HS-27A (cell line): ENCODE measurements around the gene PDCD11.
"Not testable (repeated sequence)": the region's sequence is repeated elsewhere in the genome, so short reads cannot be mapped to it uniquely, and the experiment has no call there.

ENCODE experiments used
- DNase-seq: peaks from one replicate; pipeline ENCODE4 v3.0.0-alpha.2; 2012; ENCODE audit warnings: low read depth, missing footprints

PDCD11 gene

DNA sequence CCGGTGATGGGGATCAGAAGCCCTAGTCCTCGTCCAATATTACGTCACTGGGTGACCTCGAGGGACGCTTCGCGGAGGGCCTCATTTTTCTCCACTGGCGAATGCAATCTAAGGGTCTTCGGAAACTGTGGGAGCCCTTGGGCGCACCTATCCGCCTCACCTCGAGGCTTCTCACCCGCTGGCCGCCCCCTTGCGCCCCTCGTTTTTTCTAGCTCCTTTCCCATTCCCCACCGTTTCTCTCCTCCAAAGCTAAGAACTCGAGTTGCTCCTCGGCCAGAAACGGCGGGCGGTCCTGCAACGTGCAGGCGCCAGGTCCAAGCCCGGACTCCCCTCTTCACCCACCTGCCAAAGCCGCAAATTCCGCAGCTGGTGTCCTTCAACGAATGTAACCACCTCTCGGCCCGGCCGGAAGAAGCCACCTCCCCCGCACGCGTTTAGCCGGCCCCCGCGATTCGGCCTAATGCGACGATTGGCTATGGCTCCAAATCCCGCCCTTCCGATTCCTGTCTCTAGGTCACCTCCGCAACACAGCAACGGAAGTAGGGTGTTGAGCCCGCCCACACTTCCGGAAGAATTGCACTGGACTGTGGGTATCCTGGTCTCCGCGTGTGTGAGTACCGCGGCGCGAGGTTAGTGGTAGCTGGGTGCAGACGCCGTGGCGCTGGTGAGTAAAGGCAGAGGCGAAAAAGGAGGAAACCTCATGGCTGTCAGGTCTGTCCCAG, at the start of gene PDCD11, which contains the start of gene ATP5MK:
PDCD11 (plus strand) TSS at position 560 of the 722 bp plus-strand sequence. CDS start 1,801 bp downstream, outside the sequence.
ATP5MK (minus strand) TSS at position 409 of the 722 bp plus-strand sequence. CDS start 4,018 bp downstream, outside the sequence.
- peak; percentile 83 for DNase-seq

DNA sequence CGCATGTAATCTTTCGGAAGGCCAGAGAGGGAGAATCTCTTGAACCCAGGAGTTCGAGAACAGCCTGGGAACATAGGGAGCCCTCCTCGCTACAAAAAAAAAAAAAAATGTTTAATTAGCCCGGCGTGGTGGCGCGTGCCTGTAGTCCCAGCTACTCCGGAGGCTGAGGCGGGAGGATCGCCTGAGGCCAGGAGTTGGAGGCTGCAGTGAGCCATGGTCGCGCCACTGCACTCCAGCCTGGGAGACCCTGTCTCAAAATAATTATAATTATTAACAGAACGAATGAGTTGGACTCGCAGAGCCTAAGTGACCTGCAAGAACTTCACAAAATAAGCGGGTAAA, 46.3 kb upstream of the PDCD11 start:
- DNase-seq: no peak

DNA sequence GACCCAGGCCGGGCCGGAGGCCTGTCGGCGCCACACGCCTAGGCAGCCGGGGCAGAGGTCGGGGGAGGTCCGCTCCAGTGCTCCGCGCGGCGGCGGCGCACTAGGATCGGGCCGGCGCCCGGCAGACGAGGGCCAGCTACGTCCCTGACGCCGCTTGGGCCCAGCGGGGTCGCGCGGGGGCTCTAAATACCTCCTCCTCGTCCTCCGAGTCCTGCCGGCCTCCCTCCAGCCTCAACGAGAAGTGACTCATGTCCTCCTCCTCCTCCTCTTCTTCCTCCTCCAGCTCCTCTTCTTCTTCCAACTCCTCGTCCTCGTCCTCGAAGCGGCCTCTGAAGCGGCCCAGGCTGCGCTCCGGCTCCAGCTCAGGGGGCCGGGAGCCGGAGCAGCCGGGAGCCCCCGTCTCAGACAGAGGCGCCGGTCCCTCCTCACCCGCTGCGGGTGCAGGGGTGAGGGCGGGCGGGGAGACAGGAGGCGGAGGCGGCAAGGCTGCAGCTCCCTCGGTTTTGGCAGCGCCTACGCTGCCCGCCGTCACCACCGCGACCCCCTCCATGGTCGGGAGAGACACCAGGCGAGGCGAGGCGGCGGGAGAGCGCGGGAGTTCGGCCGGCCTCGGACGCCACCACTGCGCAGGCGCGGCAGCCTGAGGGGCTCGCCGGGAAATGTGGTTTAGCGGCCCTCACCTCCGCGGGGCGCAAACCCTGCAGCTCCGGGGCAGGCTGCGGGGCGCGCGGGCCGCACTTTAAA, 45.7 kb upstream of the PDCD11 start, which contains the start of gene PCGF6:
PCGF6 (minus strand) TSS at position 624 of the 744 bp plus-strand sequence; CDS start at position 550, 74 bp downstream.
- no peak for DNase-seq

DNA sequence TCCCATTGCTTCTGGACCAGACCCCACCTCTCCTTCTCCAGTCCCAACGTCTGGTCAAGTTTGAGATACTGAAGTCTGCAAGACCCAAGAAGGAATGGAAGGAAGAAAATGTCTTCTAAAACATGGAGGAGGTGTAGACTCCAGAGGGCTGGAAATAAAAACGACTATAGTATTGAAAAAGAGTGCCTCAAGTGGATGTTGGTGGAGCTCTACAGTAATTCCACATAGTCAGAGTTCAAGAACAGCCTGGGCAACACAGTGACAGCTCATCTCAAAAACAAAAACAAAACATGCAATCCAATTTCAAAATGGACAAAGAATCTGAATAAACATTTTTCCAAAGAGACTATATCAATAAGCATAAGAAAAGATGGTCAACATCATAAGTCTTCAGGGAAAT, 43.1 kb upstream of the PDCD11 start:
- DNase-seq: no peak

DNA sequence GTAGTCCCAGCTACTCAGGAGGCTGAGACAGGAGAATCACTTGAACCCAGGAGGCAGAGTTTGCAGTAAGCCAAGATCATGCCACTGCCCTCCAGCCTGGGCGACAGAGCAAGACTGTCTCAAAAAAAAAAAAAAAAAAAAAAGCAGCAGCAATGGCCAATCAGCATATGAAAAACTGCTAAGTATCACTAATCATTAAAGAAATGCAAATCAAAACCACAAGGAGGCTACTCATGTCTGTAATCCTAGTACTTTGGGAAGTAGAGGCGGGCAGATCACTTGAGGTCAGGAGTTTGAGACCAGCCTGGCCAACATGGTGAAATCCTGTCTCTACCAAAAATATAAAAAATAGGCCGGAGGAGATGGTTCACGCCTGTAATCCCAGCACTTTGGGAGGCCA, 41.9 kb upstream of the PDCD11 start:
- not testable (repeated sequence) for DNase-seq

DNA sequence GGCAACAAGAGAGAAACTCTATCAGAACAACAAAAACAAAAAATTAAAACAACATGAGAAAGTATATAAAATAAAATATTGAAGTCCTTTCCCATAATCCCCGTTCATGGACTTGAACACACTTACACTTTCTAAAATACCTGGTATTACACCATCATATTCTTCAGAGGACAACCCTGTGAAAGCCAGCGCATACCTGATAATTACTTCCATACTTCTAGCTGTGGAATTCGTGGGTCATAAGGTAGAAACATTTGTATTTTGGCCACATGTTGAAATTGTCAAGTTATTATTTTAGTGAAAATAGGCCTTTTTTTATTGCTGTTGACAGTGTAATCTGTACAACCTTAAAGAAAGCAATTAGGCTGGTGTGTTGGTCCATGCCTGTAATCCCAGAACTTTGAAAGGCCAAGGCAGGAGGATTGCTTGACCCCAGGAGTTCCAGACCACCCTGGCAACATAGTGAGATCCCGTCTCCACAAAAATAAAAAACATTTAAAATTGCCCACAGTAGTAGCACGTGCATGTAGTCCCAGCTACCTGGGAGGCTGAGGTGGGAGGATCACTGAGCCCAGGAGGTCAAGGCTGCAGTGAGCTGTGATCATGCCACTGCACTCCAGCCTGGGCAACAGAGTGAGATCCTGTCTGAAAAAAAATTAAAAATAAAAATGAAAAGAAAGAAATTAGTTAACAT, 40.4 kb upstream of the PDCD11 start:
- DNase-seq: no peak

DNA sequence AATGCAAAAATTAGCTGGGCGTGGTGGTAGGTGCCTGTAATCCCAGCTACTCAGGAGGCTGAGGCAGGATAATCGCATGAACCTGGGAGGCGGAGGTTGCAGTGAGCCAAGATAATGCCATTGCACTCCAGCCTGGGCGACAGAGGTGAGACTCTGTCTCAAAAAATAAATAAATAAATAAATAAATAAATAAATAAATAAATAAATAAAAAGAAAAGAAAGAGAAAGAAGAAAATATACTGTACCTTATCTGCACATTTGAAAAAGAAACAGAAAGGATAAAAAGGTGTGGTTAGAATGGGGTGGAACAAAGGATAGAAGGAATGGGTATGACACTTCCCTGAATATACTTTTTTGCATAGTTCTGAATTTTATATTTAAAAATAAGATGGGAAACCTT, 36.9 kb upstream of the PDCD11 start:
- DNase-seq: not testable (repeated sequence)

DNA sequence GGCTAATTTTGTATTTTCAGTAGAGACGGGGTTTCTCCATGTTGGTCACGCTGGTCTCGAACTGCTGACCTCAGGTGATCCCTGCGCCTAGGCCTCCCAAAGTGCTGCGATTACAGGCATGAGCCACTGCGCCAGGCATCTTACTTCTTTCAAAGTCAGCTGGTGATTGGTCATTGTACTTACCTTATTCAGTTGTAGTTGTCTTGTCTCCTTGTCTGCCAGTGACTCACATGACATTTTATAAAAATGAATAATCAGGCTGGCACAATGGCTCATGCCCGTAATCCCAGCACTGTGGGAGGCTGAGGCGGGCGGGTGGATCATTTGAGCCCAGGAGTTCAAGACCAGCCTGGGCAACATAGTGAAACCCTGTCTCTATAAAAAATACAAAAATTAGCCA, 35.6 kb upstream of the PDCD11 start:
- DNase-seq: peak; percentile 0

GRCh38 chr10:103367379-103367781, 29.0 kb upstream of the PDCD11 start:
- DNase-seq: no peak

GRCh38 chr10:103367782-103368518, 28.5 kb upstream of the PDCD11 start, which contains the start of gene TAF5:
TAF5 (plus strand) TSS chr10:103367976; CDS start chr10:103367990, 14 bp downstream.
- DNase-seq: peak; percentile 67

DNA sequence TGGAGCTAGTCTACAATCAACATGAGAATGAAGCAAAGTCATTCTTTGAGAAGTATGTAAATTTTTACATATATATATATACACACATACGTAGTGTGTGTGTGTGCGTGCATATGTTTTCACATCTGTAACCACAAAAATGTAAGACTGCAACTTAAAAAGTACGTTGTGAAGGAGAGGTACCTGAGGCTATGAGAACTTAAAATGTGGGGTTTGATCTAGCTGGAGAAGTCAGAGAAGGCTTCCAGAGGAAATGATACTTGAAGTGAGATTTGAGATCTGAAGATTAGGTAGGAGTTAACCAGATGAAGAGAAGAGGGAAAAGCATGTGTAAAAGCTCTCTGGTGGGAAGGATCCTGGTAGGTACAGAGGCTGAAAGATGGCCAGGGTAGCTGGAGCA, 22.9 kb upstream of the PDCD11 start:
- DNase-seq: no peak

- DNase-seq: no peak
Observed at GRCh38 chr10:103374263-103374662, 22.2 kb upstream of the PDCD11 start.

DNA sequence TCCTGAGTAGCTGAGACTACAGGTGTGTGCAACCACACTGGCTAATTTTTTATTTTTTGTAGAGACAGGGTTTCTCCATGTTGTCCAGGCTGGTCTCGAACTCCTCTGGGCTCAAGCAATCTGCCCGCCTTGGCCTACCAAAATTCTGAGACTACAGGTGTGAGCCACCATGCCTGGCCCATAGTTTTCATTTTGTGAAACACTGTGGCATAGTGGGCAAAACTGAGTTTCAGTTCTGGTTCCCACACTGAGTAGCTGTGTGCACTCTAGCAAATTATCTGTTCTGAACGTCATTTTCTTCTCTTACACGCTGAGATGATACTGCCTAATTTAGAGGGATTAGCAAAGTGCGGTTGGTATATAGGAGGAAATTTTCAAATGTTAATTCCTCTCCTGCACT, 13.7 kb upstream of the PDCD11 start:
- DNase-seq: no peak

DNA sequence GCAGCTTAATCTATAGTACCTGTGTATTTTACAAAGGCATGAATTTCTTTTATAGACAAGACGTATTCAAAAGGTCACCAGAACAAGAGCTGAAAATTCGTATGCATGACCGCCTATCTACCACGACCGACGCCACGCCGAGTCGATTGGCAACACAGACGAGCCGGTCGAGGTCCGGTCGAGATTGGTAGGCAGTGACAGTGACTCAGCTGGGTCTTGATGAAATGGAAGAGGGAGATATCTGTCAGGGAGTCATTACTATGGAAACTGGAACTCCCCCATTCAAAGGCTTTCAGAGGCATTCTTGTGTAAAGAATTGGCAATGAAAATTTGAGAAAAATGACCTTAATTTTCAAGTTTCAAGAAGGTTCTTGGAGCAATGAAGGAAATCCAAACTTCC, 2.2 kb upstream of the PDCD11 start:
- no peak for DNase-seq

GRCh38 chr10:103395754-103396066, 716 bp upstream of the PDCD11 start:
- DNase-seq: no peak

DNA sequence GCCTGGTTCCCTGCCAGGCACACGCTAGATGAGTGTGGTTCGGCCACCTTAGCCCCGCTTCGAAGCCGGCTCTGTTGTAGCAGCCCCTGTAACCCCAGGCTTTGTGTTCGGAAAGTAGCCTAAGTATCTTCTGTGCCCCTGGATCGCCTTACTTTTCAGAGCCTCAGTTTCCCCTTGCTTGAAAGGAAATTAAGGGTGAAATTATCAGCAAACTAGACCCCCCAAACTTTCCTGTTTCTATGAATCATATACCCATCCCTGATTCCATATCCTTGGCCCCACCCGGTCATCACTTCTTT, 312 bp downstream of the PDCD11 start:
- DNase-seq: no peak

DNA sequence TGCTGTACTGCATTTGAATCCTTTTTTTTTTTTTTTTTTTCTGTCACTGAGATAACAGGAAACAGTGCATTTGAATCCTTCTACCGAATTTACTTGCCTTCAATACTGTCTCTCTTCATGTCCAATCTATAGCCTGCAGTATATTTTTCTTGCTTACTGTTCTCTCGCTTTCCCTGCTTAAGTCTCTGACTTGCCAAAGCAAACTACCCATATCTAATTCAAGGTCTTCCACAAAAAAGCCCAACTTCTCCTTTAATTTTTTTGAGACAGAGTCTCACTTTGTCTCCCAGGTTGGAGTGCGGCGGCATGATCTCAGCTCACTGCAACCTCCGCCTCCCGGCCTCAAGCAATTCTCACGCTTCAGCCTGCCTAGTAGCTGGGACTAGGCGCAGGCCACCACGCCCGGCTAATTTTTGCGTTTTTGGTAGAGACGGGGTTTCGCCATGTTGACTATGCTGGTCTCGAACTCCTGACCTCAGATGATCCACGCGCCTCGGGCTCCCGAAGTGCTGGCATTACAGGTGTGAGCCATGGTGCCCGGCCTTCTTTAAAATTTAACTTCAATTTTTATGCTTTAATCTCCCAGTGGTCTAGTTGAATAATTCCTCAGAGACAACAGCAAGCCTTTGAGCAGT, 882 bp downstream of the PDCD11 start:
- no peak for DNase-seq

DNA sequence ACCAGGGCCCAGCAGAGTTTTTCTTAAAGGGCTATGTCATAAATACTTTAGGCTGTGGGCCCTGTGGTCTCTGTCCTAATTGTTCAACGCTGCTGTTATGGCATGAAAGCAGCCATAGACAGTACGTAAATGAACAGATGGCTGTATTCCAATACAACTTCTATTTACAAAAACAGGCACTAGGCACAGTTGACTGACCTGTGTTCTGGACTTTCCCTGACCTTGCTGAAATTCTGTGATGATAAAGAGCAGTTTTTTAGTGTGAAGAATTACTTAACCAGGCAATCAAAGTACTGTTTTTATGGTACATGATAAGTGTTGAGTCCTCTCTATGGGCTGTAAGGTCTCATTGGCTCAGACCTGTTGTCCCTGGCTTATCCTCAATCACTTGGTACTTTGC, 17.1 kb downstream of the PDCD11 start:
- no peak for DNase-seq

DNA sequence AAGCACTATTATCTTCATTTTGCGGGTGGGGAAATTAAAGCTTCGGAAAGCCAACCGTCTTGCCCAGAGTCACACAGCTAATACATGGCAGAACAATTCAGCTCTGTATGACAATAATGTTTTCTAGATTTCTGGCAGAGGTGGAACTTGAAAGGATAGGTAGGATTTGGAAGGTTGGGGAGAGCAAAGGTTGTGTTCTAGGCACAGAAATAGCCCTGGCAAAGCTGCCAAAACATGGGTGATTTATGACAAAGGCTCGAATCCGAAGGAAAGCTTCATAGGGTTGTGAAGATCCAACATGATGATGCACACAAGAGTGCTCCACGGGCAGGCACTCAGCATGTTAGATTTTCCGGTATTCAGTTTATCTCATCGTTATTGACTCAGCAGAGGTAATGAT, 19.2 kb downstream of the PDCD11 start:
- no peak for DNase-seq

DNA sequence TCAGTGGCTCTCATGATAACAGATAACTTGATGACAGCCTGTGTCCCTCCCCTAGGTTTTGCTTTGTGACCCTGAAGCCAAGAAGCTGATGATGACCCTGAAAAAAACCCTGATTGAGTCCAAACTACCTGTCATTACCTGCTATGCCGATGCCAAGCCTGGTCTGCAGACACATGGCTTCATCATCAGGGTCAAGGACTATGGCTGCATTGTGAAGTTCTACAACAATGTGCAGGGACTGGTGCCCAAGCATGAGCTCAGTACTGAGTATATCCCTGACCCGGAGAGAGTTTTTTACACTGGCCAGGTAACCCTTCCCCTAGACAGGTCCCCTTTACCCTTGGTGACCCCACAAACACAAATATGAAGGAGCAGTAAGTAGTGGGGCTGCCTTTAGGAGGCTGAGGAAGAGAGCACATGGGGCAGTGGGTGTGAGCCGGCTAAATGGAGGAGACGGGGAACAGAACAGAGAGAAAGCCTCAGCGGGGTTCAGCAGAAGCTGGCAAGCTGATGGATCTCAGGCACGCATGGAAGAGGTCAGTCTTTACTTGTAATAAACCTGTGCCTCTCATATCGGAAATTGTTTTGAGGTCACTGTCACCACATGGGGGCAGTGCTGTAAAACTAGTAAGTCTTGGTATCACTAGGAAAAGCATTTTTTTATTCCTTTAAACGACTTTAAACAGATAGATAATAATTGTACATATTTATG, 20.2 kb downstream of the PDCD11 start:
- DNase-seq: no peak

DNA sequence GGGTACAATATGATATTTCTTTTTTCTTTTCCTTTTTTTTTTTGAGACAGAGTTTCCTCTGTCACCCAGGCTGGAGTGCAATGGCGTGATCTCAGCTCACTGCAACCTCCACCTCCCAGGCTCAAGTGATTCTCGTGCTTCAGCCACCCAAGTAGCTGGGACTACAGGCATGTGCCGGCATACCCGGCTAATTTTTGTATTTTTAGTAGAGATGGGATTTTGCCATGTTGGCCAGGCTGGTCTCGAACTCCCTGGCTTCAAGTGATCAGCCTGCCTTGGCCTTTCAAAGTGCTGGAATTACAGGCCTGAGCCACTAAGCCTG, 20.7 kb downstream of the PDCD11 start:
- not testable (repeated sequence) for DNase-seq
